Measurements from ENCODE around the gene MRPL36.

DNA sequence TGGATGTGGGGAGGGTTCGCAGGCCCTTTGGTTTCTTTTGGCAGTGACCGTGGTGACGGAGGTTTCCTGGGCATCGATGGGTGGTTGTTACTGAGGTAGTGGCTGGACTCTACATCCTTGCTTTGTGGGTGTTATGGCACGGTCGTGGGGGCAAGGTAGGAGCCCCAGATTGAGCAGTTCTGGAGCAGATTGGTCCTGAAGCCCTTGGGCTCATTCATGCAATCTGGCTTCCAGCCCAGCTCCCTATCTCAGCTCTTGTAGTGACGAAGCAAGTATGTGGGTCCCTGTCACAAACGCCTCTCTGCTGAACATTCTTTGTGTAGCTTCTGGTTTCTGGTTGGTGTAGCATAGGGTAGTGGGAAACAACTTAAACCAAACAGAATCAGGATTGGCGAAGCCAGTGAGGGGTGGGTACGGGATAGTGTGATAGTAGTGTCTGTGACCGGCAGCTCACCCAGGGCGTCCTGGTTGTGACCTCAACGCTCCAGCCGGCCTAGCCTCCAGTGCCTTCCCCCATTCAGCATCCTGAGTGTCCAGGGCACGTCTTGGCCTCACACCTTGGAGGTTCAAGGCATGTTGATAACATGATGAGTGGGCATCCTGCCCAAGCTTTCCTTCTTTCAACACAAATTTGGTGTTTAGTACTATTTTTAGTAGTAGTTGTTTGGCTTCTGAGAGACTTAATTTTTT lies 4.5 kb upstream of the MRPL36 start:
- TF ChIP-seq CTCF (conservative IDR thresholded peaks at IDR 0.05; ENCODE audit: low read depth, low read length) (no peak), RAD21 (IDR thresholded peaks at IDR 0.05; ENCODE audit: low read length) (no peak)

Measured in IMR-90 (cell line).